ENCODE data around the gene PTPRN2. TPM values are rescaled to one million over a fixed set of nuclear protein-coding genes. Genes with fewer than 3 reads are reported as not detected.

Gene PTPRN2
- total and polyA plus RNA-seq, 2 of the 8 experiments (the other 6 are each of a cell fraction or from before 2014, with no cell fraction given), result 2.6 to 4.5 TPM

DNA sequence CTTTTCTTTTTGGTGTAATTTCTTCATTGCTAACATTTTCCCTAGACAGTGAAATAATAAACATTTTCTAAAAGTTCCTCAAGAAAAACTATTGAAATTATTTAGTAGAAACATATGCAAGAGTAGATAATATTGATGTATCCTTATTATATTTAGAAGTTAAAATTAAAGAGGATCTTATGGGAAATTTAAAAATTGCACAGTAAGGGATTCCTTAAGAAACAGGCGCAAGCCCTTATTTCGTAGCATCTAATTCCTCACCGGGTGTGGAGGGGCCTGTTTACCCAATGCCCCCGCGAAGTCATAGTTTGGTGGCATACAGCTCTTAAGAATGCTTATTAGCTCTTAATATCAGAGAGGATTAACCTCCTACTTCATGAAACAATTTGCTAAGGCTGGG lies 783.7 kb downstream of the PTPRN2 start:
- Histone ChIP-seq H4K20me1 (replicated peaks in 1 of 2; ENCODE audit: control insufficient read depth in 1 of 2, insufficient read depth in 2 of 2, low read length in 2 of 2) (no peaks in the 10 kb centered on the region), H3K9me3 (ENCODE audit: insufficient read depth in 2 of 2, low read depth in 1 of 2, low read length in 1 of 2) (peaks cover 12 to 13% of the 10 kb centered on the region in 2 experiments), H3K23ac (ENCODE audit: insufficient read length) (no peak overlapping the region), H3K27ac (ENCODE audit: low read depth, low read length) (no peak overlapping the region), H3K79me2 (ENCODE audit: control insufficient read depth in 1 of 2, insufficient read depth in 2 of 2, low read length in 2 of 2) (no peaks in the 10 kb centered on the region), H2BK20ac (ENCODE audit: low read length) (no peak overlapping the region), H3K36me3 (ENCODE audit: control insufficient read depth in 2 of 4, insufficient read depth in 4 of 4, low read length in 3 of 4) (no peaks in the 10 kb centered on the region; a peak in 1 of 8 replicates), H4K91ac (replicated peaks; ENCODE audit: insufficient read length, low read length) (no peak overlapping the region), H3K14ac (ENCODE audit: insufficient read length) (no peak overlapping the region), H3K18ac (ENCODE audit: extremely low read depth, low read length) (no peak overlapping the region), H3K4me3 (ENCODE audit: extremely low read depth in 1 of 4, insufficient read depth in 2 of 4, low read depth in 3 of 4, low read length in 4 of 4) (no peak overlapping the region), H2AFZ (ENCODE audit: low read length) (no peak overlapping the region), H2BK120ac (replicated peaks; ENCODE audit: low read depth, low read length) (no peak overlapping the region), H2AK5ac (ENCODE audit: low read depth, low read length) (no peak overlapping the region), H3K56ac (replicated peaks; ENCODE audit: insufficient read length, low read depth, low read length) (no peak overlapping the region), H3K27me3 (replicated peaks in 1 of 4; ENCODE audit: control insufficient read depth in 3 of 4, extremely low read depth in 1 of 4, insufficient read depth in 3 of 4, low read length in 3 of 4) (no peaks in the 10 kb centered on the region), H2BK12ac (ENCODE audit: low read depth, low read length) (no peak overlapping the region), H3K4me1 (replicated peaks in 1 of 4; ENCODE audit: control insufficient read depth in 3 of 4, insufficient read depth in 4 of 4, low read length in 3 of 4) (peaks cover 0 to 5% (median 2%) of the 10 kb centered on the region in 4 experiments; a peak in 3 of 7 replicates), H2BK5ac (ENCODE audit: low read depth, low read length) (no peak overlapping the region), H4K8ac (ENCODE audit: extremely low read depth, insufficient read depth, low read length) (no peak overlapping the region), H4K5ac (ENCODE audit: insufficient read length, low read depth, low read length) (no peak overlapping the region), H3K79me1 (ENCODE audit: low read depth, low read length) (no peaks in the 10 kb centered on the region), H3K4ac (replicated peaks; ENCODE audit: insufficient read length, low read depth, low read length) (no peak overlapping the region), H3K4me2 (ENCODE audit: insufficient read depth in 1 of 2, low read depth in 2 of 2, low read length in 2 of 2) (no peak overlapping the region), H2BK15ac (ENCODE audit: low read length) (no peak overlapping the region), H3K23me2 (ENCODE audit: low read depth, low read length) (peaks cover 2% of the 10 kb centered on the region; the same call in 1 of the 2 replicates), H3K9ac (replicated peaks in 1 of 4; ENCODE audit: extremely low read depth in 1 of 4, low read depth in 3 of 4, low read length in 3 of 4) (no peak overlapping the region)
- no peak for TF ChIP-seq RNF2 (IDR thresholded peaks at IDR 0.05; ENCODE audit: borderline replicate concordance, low read depth, low read length, missing control alignments, poor library complexity, severe bottlenecking)
- TF ChIP-seq, protein P1, sequence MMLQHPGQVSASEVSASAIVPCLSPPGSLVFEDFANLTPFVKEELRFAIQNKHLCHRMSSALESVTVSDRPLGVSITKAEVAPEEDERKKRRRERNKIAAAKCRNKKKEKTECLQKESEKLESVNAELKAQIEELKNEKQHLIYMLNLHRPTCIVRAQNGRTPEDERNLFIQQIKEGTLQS (IDR thresholded peaks at IDR 0.05; ENCODE audit: insufficient read depth, low read depth, low read length), result no peak
- no peak for TF ChIP-seq NRF1 (IDR thresholded peaks at IDR 0.05; ENCODE audit: low read depth, low read length)
- no peak for TF ChIP-seq EP300 (IDR thresholded peaks at IDR 0.05; ENCODE audit: borderline replicate concordance in 1 of 2, low read depth in 2 of 2, low read length in 2 of 2)
- TF ChIP-seq SRF (IDR thresholded peaks at IDR 0.05; ENCODE audit: low read depth, low read length), result no peak
- TF ChIP-seq SAP30 (IDR thresholded peaks at IDR 0.05; ENCODE audit: insufficient read depth, insufficient replicate concordance, low read length), result no peak
- no peak for TF ChIP-seq SIRT6 (IDR thresholded peaks at IDR 0.05; ENCODE audit: low read length)
- TF ChIP-seq SIX5 (IDR thresholded peaks at IDR 0.05; ENCODE audit: low read depth, low read length), result no peak
- no peak for TF ChIP-seq TAF1 (IDR thresholded peaks at IDR 0.05; ENCODE audit: low read depth, low read length)
- no peak for TF ChIP-seq ZNF274 (IDR thresholded peaks at IDR 0.05; ENCODE audit: borderline replicate concordance, extremely low read depth, low read length)
- no peak for FAIRE-seq
- DNase-seq (ENCODE audit: low read depth in 1 of 2, low spot score in 2 of 2), result no peak
- ChIA-PET POLR2A (ENCODE audit: partially characterized antibody) (interaction anchor here (1.3 kb wide), 1 partner anchor 9 kb away, joined by 4 read pairs; no protein-coding TSS in a partner anchor), CTCF (ENCODE audit: partially characterized antibody) (interaction anchor here (0.7 kb wide), 1 partner anchor 8 kb away, joined by 5 read pairs; no protein-coding TSS in a partner anchor)
- WGBS, 2 experiments (ENCODE audit: extremely low coverage in 1 of 2, insufficient coverage in 1 of 2, insufficient read length in 1 of 2, insufficient replicate concordance in 2 of 2, low coverage in 1 of 2, low lambda C conversion rate in 2 of 2, missing lambda C conversion rate in 1 of 2), result 85% methylated on average over 5 of the region's 5 CpGs; no CpG with 5 or more reads in 1 of the 2 experiments

All from H1 (cell line).